ENCODE data around the gene KCNE1.
"Not testable (repeated sequence)": the region's sequence is repeated elsewhere in the genome, so short reads cannot be mapped to it uniquely, and the experiment has no call there.

KCNE1 gene

DNA sequence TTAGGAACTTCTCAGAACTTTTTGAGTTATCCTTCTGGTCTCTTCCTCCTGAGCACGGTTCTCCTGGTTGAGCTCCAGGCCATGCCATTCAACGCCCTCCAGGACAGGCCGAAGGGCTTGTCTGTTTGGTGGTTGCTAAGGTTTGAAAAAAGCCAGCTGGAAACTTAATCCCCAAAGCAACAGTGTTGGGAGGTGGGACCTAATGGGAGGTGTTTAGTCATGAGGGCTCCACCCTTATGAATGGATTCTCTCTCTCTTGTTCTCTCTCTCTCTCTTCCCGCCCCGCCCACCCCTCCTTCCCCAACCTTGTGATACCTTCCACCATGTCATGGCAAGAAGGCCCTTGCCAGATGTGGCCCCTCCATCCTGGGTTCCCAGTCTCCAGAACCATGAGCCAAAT lies 829 bp downstream of the KCNE1 start:
- no peak for DNase-seq (ENCODE audit: low read depth in 2 of 2)

GRCh38 chr21:34510148-34511142 lies 1.6 kb downstream of the KCNE1 start:
- no peak for DNase-seq (ENCODE audit: low read depth in 2 of 2)

DNA sequence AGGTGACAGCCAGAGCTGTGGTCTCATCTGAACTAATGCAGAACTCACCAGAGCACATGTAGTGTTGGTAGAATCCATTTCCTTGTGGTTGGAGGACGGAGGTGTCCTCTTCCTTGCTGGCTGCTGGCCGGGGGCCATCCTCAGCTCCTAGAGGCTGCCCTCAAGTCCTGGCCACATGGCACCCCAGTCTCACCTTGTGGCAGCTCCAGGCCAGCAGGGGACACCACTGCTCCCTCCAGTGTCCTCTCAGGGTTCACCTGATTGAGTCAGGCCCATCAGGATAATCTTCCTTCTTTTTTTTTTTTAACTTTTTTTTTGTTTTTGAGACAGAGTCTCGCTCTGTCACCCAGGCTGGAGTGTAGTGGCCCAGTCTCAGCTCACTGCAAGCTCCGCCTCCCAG lies 2.9 kb downstream of the KCNE1 start:
- DNase-seq (ENCODE audit: low read depth in 2 of 2) = no peak

DNA sequence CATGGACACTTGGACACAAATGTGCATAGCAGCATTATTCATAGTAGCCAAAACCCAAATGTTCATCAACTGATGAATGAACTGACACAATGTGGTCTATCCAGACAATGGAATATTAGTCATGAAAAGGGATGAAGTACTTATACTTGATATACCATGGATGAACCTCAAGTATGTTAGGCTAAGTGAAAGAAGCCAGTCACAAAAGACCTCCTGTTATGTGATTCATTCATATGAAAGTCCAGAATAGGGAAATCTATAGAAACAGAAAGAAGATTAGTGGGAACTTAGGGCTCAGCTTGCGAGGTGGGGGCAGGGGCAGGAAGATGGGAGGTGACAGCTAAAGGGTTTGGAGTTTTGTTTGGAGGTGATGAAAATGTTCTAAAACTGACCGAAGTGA lies 7.4 kb downstream of the KCNE1 start:
- no peak for DNase-seq (ENCODE audit: low read depth in 2 of 2)

DNA sequence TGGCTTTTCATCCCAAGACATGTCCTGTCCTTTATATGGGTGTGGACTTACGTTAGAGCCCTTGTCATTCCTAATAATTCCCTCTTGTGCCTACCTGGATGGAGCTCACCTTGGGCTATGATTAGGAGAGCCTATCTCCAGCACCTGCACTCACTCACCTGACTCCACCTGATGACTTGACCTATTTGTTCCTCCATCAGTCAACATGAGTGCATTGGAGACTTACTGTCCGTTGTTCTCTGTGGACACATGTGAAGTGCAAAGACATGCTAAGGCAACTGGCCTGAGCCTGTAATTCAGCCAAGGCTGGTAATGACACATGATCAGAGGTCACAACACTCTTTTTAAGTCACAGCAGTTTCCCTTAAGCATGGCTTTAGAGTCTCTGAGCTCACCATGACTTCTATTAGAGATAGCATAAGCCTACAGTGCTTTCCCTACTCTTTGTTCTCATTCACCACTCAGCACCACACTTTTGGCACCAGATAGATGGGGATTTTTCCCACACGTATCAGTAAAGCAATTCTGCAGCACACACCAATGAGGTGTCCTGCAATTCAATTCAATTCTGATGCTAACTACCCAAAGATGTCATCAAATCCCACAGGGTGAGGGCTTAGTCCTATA lies 9.4 kb downstream of the KCNE1 start:
- no peak for DNase-seq (ENCODE audit: low read depth in 2 of 2)

- DNase-seq (ENCODE audit: low read depth in 2 of 2) = no peak
Measured at GRCh38 chr21:34501716-34502115, 10.3 kb downstream of the KCNE1 start.

DNA sequence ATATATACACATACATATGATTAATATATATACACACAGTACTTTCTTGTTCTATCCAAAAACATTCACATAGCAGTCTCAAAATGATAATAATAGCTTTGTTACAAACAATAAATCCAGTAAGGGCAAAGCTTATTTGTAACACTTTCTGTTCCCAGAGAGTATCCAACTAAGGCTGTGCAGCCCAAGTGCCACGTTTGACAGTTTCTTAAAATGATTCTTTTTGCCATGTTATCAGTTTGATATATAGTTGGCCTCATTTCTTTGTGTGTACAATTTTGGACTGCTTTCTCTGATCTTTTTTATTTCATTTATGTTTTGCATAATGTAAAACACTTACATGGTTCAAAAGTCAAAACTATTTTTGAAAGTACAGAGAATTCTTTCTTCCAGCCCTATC lies 11.8 kb downstream of the KCNE1 start:
- no peak for DNase-seq (ENCODE audit: low read depth in 2 of 2)

- no peak for DNase-seq (ENCODE audit: low read depth in 2 of 2)
Measured at GRCh38 chr21:34499116-34499515, 12.9 kb downstream of the KCNE1 start.

DNA sequence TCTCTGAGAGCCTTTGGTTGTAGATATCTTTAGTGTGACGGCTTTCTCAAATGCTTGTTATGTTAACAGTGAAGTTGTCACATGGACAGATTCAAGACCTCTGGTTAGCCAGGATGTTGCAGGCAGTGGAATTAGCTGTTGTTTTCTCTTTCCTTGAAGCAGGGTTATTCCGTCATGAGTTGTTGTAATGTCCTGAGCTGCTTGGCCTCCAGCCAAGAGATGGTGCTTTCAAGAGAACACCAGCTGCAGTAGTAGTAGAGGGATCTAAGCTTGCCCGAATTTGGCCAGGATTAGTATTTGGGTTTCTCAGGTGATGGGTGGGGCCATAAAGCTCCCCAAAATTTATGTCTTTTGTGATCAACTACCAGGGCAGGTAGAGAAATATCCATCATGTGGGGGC lies 13.4 kb downstream of the KCNE1 start:
- DNase-seq (ENCODE audit: low read depth in 2 of 2) = no peak

DNA sequence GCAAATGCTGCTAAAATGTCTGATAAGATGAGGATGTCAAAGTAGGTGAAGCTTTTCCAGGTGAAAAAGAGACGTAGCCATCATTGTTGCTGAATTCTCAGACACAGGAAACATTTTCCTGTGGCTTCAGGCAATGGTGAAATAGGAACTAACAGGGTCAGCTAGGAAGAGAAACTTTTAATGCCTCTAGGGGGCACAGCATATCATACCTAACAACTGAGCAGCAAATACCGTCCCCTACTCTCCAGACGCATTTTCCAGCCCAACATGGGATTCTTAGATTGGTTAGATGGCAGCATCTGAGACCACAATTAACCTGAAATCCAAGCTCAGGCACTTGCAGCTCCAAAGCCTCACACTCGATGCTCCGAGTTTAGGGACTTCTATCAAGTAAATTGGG lies 28.2 kb downstream of the KCNE1 start:
- DNase-seq (ENCODE audit: low read depth in 2 of 2) = not testable (repeated sequence)

DNA sequence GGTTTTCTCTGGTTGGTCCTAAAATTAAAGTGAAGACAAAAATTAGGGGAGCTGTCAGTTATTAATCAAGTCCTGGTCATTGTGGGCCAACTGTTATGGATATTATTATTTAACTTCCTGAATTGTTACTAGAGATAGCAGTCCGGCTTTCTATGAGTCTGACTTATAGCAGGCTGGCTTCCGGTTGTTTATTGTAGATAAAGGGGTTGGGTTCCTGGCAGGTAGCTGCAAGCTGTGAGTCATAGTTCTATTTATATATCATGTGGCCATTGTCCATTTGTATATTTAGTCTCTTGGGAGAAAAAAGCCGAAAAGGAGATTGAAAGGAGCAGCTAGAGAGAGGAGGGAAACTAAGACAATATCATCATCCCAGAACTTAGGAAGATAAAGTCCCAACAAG lies 28.6 kb downstream of the KCNE1 start:
- not testable (repeated sequence) for DNase-seq (ENCODE audit: low read depth in 2 of 2)

- DNase-seq (ENCODE audit: low read depth in 2 of 2) = not testable (repeated sequence)
Measured at GRCh38 chr21:34467333-34467732, 44.7 kb downstream of the KCNE1 start.

DNA sequence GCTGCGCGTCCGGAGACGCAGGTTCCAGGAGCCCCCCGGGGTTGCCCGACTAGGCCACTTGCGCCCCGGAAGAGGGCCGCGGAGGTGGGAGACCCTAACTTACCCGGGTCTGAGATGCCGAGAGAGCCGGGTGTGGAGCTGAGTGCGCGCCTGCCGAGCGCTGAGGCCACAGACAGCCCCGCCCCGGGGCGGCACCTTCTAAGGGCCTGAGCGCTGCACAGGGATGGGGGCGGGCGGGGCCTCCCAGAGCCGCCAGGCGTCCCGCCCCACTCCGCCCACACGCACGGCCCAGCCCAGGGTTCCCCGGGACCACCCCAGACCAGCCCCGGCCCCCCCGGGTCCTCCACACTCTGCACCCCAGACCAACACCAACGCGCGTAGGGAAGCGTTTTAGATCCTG lies 52.6 kb downstream of the KCNE1 start:
- DNase-seq (ENCODE audit: low read depth in 2 of 2) = not testable (repeated sequence)

DNA sequence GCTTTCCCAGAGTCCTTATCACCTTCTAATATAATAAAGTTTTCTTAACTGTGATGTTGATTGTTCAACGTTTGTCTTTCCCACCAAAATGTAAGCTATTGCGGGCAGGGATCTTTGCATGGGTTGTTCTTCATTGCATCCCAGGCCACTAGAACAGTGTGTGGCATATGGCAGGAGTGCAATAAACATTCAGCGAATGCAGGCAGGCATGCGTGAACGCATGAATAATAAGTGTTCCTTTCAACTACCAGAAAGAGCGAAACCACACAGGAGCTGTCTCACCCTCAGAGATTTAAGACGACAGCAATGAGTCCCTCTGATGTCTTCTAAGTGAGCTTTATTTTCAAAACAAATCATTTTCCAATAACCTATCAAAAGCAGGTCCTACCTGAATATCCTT lies 53.7 kb downstream of the KCNE1 start:
- DNase-seq (ENCODE audit: low read depth in 2 of 2) = not testable (repeated sequence)

DNA sequence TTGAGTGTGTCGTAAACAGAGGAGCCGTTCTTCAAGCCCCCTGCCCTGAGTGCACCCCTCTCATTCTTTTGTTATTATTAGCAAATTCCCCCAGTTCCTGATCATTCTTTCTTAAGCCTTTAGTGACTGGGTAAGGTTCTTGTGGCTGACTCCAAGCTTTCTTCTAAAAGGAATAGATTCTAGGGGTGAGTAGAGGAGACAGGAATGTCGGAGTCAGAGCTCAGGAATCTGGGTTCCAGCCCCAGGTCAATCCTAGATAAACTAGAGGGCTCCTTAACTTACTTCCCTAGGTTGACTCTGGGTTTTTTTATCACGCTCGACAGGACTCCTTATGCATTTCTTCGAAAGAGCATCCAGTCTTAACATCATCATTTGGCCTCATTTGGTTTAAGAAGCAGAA lies 55.8 kb downstream of the KCNE1 start:
- not testable (repeated sequence) for DNase-seq (ENCODE audit: low read depth in 2 of 2)

DNA sequence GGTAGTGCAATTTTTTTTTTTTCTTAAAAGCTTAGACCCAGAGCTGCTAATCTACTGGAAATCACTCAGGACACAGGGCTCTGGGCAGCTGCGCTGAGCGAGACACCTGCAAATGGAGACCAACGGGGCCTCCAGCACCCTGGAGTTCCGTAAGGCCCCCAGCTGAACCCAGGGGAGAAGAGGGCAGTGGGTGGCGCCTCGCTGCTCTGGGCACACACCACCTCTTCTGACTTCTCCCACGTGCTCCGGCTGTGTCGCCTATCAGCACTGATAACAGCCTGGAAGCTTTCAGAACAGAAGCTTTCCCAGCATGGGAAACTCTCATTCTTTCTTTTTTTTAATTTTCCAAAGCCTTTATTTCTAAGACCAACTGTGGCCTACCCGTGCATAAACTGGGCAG lies 56.4 kb downstream of the KCNE1 start:
- not testable (repeated sequence) for DNase-seq (ENCODE audit: low read depth in 2 of 2)

DNA sequence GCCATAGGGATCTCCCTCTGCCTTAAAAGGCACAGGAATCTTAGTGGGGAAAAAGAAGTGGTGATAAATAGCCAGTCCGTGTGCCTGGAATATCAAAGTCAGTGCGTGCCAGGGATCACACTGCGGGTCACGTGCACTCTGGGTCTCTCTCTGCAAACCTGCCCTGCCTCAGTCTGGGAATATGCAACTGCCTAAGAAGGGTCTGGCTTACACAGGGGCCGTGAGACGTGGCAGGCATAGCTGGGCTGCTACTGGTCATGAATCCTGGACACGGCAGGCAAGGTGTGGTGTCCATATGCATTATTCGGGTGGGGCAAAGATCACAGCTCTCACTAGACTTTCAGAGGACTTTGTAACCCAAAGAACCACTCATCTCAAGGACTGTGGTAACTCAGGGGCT lies 65.0 kb downstream of the KCNE1 start:
- DNase-seq (ENCODE audit: low read depth in 2 of 2) = not testable (repeated sequence)

DNA sequence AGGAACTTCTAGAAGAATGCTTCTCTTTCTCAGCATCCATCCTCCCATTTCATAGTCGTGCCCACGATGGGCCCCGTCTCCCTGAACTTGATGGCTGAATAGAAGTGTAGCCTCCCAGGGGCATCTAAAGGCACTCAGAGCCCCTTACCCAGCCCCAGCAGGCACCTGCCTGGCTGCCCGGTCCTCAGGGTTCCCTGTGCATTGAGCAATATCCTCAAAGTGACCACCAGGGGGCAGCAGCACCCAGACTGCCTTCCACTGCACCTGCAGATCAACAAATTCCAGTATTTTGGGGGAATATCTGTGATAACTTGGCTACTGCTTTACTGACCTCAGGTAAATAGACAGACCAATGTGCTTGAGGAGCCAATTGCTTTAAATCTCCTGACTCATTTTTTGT lies 68.5 kb downstream of the KCNE1 start:
- not testable (repeated sequence) for DNase-seq (ENCODE audit: low read depth in 2 of 2)

DNA sequence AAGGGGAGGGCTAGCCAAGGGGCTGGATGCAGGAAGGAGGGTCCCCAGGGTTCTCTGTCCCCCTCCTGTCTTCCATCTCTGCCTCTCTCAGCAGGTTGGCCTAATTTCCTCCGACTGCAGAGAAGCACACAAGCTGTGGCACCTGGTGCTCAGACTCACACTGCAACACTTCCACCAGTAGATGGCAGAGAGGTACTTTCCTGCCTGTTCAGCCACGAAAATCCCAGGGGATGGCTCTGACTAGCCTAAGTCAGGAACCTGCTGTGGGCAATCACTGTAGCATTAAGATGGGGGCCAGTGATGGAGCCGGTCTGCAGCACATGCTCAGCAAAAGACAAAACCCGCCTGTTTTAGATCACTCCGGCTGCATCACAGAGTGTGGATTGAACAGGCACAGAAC lies 82.3 kb downstream of the KCNE1 start:
- not testable (repeated sequence) for DNase-seq (ENCODE audit: low read depth in 2 of 2)

GRCh38 chr21:34428441-34428840 lies 83.6 kb downstream of the KCNE1 start:
- DNase-seq (ENCODE audit: low read depth in 2 of 2) = not testable (repeated sequence)

DNA sequence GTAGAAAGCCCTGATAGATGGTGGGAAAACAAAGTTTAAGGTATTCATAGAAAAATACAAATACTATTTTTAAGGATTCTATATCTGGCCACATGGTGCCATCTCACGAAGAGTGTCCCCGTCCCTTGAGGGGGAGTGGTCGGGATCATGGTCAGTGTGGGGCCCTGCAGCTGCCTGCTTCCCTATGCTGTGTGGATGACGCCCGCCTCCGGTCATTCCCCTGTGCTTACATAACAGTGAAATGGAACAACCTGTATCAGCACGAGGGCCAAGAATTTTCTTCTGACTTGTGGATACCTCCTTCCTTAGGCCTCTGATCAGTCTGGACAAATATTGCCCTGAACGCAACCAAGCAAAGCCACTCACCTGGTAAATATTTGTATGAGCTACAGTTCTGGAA lies 84.7 kb downstream of the KCNE1 start:
- not testable (repeated sequence) for DNase-seq (ENCODE audit: low read depth in 2 of 2)

DNA sequence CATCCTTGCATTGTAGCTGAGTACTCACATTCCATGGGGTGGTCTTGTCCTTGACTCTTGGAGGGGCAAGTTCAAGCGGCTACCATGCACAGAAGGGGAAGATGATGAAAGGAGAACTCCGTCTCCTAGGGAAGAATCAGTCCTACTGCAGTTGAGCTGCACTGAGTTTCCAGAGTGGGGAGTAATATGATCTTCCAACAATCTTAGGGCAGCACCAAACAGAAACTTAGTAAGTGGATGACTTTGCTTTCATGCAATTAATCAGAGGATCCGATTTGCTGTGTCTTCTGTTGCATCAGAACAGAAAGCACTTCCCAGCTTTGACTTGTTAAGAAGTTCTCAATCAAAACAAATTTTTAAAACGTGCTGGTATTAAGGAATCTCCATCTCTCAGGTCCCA lies 88.2 kb downstream of the KCNE1 start, which contains the start of gene SMIM34:
TSS of gene SMIM34 (minus strand) at position 147 of the 400 bp plus-strand sequence. CDS start at position 35, 112 bp downstream.
- DNase-seq (ENCODE audit: low read depth in 2 of 2) = not testable (repeated sequence)

All from stimulated activated CD8-positive, alpha-beta memory T cell treated with anti-CD3 and anti-CD28 coated beads, Interleukin-7, amount 100 ng/mL, for 4 hours (primary cell).